Inferior parietal cortex (tissue), 1 donor: ENCODE results near the gene BMP6.
"Not testable (repeated sequence)": the region's sequence is repeated elsewhere in the genome, so short reads cannot be mapped to it uniquely, and the experiment has no call there.

ENCODE experiments used
- DNase-seq: peaks from one replicate; pipeline ENCODE4 v3.0.0-alpha.2; 2016; ENCODE audit errors: extremely low spot score

Gene BMP6

GRCh38 chr6:7883381-7883780 lies 157.5 kb downstream of the BMP6 start:
- no peak for DNase-seq

- no peak for DNase-seq
Observed at GRCh38 chr6:7886132-7886531, 160.2 kb downstream of the BMP6 start.

GRCh38 chr6:7887278-7887991 lies 161.5 kb downstream of the BMP6 start:
- no peak for DNase-seq

GRCh38 chr6:7888587-7889357 lies 162.9 kb downstream of the BMP6 start:
- no peak for DNase-seq

GRCh38 chr6:7891078-7891872 lies 165.4 kb downstream of the BMP6 start:
- DNase-seq, result no peak

- DNase-seq, result not testable (repeated sequence)
Observed at GRCh38 chr6:7892367-7892766, 166.5 kb downstream of the BMP6 start.

GRCh38 chr6:7893342-7893741 lies 167.4 kb downstream of the BMP6 start:
- no peak for DNase-seq

- DNase-seq, result no peak
Observed at GRCh38 chr6:7894262-7895124, 168.6 kb downstream of the BMP6 start.

GRCh38 chr6:7895125-7895423 lies 169.2 kb downstream of the BMP6 start:
- DNase-seq, result no peak

GRCh38 chr6:7896465-7896987 lies 170.6 kb downstream of the BMP6 start:
- no peak for DNase-seq

- no peak for DNase-seq
Observed at GRCh38 chr6:7897461-7898192, 171.7 kb downstream of the BMP6 start.

- not testable (repeated sequence) for DNase-seq
Observed at GRCh38 chr6:7898193-7898586, 172.3 kb downstream of the BMP6 start.

GRCh38 chr6:7899101-7899888 lies 173.4 kb downstream of the BMP6 start:
- no peak for DNase-seq

GRCh38 chr6:7899889-7900213 lies 174.0 kb downstream of the BMP6 start:
- DNase-seq, result no peak

- no peak for DNase-seq
Observed at GRCh38 chr6:7900621-7901020, 174.7 kb downstream of the BMP6 start.

GRCh38 chr6:7901056-7901455 lies 175.2 kb downstream of the BMP6 start:
- DNase-seq, result no peak

GRCh38 chr6:7901780-7902179 lies 175.9 kb downstream of the BMP6 start:
- DNase-seq, result no peak

- no peak for DNase-seq
Observed at GRCh38 chr6:7902221-7902620, 176.3 kb downstream of the BMP6 start.

GRCh38 chr6:7902867-7903266 lies 177.0 kb downstream of the BMP6 start:
- DNase-seq, result no peak

GRCh38 chr6:7903673-7904072 lies 177.8 kb downstream of the BMP6 start:
- no peak for DNase-seq
